Activated CD8-positive, alpha-beta memory T cell treated with anti-CD3 and anti-CD28 coated beads, Interleukin-2, amount 50 U/mL, for 24 hours (primary cell): ENCODE measurements around the gene MOK.
"Not testable (repeated sequence)": the region's sequence is repeated elsewhere in the genome, so short reads cannot be mapped to it uniquely, and the experiment has no call there.

Experiments
- DNase-seq: peaks from one replicate; pipeline ENCODE4 v3.0.0-alpha.2; 2020; ENCODE audit errors: extremely low read depth

Gene MOK

DNA sequence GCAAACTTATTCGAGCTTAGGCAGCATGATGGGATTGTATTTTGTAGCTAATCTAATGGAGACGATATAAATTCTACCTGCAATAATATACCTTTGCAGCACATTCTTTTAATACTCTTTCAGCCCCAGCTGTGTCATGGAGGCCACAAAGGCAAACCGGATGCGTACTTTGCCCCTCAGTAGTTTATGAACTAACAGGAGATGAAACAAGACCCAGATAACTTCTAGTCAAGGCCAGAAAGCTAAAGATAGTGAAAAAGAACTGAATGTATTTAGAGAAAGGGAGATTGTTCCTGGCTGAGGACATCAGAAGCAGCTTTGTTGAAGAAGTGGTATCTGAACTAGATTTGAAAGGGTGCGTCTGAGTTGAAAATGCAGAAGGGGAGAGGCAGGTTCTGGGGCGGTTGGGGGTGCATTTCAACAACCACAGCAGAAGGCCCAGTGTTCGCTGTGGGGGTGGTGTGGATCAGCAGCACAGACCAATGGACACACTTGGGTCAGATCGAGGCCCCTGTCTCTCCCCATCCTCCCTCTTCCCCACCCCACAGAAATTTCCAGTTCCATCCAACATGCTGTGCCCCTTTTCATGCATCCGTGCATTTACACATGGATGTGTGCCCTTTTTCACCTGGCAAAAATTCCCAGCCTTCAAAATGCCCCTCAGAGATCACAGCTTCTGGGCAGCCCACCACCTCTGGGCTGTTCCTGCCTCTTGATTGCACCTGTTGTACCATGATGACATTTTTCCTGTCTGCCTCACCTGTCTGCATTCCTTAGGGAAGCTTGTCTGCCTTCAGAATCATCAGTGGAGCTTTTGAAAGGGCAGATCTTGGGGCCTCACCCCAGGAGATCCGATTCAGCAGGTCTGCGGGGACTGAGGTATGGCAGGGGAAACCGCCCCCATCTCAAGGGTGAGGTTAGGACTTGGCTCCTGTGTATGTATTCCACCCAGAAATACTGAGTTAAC is 16.8 kb upstream of the MOK start:
- no peak for DNase-seq

DNA sequence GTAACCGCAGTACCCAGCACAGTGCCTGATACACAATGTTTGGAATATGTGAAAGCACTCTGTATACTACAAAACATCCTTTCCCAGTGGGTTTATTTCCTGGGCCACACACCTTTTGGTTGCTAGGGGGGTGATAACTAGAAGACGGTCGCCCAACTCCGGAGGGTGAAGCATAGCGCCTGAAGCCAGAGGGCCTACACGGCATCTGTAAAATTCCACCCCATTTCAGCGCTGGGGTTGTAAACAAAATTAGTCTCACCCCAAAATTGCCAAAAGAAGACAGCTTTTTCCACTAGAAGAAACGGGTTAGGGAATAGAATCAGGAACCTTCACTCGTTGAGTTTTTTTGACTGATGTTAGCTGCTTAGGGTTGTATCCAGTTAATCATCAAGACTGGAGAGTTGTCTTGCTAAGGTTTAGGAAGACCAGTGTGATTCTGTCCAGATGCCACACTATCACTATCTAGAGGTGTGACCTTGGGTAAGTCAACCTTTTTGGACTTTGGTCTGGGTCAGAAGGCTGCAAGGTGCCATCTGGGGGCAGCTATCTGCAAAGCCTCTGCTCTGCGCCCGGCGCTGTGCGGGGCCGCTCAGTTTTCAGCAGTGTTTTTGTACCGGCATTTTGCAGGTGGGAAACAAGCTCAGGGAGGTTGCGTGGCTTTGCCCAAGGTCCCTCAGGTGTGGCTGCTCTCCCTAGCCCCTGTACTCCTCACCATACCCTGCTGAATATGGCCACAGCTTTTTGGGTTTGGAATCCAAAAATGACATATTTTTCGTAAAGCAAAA is 15.9 kb upstream of the MOK start:
- DNase-seq: no peak

DNA sequence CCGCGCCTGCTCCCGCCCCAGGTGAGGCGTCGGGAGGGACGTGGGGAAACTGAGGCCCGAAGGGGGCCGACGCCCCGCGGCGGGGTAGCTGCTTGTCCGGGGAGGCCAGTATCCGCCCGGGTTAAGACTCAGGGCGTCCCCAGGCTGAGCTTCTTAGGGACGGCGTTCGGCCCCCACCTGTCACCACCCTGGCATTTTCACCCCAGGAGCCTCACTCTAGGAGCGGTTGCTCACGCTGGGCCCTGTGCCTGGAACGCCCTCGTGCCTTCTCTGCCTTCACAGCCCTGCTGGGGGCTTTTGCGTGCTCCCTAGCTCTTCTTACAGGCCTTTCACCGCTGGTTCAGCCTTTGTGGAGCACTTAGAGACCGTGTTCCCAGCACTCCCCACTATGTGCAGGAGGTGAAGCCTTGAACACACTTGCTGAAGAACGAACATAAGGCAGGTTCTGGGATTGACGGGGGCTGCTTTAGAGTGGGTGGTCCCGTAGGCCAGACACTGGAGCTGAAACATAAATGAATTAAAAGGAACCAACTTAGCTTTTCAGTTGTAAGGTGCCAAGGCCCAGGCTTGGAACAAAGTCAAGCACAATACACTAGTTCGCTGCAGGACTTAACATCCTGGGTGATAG is 15.2 kb upstream of the MOK start:
- DNase-seq: no peak

DNA sequence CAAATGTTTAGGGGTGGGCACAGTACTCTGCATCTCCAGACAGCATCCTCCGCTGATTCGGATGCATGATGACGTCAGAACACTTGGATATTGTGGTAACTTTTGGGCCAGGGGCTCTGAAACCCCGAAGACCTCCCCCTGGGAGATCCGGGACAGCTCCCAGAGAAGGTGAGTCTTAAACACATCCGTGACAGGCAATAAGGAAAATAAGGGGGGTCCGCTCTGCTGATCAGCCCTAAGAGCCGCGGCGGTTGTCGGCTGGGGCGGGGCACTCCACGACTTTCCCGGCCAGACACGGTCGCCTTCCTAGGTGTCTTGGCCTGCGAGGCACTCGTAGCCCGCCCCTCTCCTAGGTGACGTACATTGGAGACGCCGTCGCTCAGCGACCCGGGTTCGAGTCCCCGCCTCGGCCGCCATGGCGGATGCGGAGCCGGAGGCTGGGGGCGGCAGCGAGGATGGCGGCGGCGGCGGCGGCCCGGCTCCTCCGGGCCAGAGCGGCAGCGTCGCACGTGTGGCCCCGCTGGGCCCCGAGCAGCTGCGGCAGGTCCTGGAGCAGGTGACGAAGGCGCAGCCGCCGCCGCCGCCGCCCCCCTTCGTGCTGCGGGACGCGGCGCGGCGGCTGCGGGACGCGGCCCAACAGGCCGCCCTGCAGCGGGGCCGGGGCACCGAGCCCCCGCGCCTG is 14.5 kb upstream of the MOK start, which contains the start of gene ZNF839:
ZNF839 (plus strand) TSS at position 396 of the 682 bp plus-strand sequence; CDS start at position 416, 20 bp downstream.
- DNase-seq: peak; percentile 86

DNA sequence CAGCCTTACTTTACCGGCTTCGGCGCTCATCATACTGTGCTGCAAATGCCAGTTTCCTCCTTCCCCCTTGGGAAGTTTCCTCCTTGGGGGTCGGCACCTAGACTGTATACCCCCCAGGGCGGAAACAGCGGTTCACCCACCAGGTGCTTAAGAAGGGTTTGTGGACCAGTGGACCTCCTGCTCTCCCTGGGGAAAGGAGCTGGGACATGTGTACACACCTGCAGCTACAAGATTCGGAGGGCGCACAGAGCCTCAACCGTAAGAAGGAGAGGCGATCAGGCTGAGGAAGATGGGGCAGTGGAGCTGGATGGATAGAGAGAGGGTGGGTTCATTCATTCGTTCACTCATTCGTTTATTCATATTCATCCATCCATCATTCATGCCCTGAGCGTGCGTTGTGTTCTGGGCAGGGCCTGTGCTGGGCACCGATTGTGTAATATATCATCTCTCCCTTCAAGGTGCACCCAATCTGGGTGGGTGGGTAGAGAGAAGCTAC is 13.9 kb upstream of the MOK start:
- no peak for DNase-seq

DNA sequence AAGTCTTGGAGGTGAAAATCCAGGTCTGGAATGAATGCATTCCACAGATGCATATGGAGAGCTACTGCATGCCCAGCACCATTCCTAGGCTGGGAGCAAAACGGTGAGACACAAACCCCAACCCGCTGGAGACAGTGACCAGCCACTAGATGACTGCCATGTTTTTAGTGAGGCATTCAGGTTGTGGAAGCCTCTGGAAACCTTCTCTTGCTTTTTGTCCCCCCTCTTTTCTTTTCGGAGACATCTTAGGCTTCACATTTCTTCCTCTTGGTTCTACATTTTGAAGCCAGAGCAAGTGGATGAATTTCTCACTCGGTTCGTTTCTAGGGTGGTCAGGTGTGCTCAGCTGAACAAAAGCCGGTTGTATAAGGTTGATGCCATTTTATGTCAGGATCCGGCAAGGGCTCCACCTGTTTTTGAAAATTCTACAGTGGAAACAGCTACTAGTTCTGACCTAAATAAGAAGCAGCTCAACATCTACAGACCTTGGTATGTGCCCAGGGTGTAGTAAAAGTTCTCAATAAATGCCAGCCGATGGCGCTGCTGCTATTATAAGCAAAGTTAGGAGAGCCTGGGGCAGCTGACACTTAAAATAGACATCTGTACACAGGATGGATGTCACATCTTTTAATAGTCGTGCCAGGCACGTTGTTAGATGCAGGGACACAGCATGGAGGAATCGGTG is 12.7 kb upstream of the MOK start:
- no peak for DNase-seq

DNA sequence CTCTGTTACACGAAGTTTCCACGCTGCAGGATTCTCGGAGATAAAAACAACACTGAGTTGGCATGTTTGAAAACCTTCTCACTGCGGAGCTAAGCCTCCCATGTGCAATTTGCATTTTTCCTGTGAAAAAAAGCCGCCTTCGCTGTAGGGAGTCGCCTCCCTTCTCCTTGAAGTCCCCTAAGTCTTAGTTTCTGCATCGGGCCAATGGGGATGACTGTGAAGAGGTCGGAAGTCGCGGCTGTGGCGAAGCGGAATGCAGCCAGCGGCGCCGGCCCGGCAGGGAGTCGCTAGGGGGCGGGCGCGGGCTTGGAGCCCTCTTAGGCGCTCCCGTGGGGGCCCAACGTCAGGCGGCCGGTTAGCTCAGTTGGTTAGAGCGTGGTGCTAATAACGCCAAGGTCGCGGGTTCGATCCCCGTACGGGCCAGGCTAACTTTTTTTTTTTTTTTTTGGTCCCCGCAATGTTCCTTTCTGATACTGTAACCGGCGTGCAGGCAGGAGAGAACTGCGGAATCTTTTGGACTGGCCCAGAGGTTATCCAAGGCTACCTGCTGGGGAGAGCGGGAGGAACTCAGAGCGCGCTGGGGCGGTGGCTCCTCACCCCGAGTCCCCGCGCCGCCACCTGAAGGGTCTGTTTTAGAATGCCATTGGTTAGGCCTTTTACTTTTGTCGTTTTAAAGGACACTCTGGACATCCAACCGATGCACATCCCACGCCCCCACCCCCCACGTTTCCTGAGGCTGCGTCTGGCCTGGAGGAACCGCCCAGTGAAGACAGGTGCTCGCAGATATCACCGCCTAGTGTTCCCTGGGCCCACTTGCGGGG is 12.0 kb upstream of the MOK start:
- DNase-seq: peak; percentile 83

DNA sequence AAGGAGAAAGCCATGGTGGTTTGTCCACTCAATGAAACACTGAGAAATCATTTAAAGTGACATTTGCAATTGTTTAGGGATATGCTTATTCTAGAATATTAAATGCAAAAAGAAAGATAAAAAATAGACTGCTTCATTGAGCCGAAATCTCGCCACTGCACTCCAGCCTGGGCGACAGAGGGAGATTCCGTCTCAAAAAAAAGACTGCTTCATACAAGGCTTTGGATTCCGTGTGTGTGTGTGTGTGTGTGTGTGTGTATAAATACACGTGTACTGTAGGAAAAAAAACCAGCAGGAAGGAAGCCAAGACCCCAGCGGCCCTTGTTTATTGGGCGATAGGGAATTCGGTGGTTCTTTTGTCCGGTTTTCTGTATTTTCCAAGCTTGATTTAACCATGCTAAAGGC is 11.4 kb upstream of the MOK start:
- DNase-seq: no peak

DNA sequence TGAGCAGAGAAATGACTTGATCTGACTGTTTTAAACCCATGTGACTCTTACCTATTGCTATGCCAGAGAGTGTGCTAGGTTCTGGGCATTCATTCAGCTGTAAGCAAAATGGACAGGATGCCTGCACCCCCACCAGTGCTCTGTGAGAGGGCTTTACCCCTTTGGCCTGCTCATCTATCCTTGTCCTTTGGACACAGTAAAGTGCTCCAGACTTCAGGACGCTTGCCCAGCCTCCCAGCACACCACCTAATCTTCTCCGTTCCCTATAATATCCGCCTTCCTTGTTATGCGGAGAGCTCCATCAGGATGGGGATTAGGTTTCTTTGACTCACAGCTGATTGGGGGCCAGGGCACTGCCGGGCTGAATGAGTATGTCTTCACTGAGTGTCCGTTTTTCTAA is 10.2 kb upstream of the MOK start:
- DNase-seq: no peak

DNA sequence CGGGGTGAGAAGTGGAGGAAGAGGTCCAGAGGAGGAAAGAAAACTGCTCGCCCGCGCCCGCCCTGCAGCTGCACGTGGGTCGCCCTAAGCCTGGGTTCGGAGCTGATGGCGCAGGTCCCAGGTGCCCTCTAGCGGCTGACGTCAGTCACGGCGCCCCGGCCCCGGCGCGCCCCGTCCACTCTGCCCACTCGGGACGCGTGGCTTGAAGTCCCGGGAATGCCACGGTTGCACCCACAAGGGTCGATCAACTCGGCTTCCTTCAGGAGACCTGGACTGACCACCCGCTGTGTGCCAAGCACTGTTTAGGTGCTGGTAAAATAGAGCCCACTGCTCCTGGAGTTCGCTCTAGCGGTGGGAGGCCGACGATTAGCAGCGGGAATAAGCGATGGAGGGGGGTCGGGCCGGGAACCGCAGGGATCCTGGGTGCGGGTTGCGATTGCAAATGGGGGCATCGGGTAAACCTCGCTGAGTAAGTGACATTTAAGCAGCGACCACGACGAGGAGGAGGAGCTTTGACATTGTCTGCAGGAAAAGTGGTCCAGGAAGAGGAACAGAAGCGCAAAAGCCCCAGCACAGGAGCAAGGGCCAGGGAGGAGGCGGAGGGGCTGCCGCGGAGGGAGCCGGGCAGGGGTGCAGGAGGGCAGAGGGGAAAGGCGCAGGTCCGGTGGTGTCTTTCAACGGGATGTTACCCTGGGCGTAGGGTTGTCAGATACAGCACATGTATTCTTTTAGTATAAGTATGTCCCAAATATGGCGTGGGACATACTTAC is 9.5 kb upstream of the MOK start:
- no peak for DNase-seq

DNA sequence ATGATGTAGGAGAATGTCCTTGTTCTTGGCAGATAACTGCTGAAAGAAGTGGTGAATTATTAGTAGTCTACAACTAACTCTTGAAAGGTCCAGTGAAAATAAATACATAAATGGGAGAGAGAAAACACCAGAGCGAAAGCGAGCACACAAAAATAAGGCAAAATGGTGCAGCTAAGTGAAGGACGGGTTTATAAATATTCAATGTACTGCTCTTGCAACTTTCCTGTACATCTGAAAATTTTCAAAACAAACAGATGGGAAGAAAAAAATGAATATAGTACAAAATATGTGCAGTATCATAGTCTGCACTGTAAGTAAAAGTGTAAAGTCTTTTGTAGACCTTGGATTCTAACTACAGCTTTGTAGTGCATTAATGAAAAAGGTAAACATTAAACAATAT is 1.3 kb downstream of the MOK start:
- DNase-seq: no peak

DNA sequence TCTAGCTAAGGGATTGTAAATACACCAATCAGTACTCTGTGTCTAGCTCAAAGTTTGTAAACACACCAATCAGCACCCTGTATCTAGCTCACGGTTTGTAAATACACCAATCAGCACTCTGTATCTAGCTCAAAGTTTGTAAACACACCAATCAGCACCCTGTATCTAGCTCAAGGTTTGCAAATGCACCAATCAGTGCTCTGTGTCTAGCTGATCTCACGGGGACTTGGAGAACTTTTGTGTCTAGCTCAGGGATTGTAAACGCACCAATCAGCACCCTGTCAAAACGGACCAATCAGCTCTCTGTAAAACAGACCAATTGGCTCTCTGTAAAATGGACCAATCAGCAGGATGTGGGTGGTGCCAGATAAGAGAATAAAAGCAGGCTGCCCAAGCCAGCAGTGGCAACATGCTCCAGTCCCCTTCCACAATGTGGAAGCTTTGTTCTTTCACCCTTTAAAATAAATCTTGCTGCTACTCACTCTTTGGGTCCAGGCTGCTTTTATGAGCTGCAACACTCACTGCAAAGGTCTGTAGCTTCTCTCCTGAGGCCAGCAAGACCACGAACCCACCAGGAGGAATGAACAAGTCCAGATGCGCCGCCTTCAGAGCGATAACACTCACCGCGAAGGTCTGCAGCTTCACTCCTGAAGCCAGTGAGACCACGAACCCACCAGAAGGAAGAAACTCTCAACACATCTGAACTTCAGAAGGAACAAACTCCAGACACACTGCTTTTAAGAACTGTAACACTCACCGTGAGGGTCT is 6.5 kb downstream of the MOK start:
- DNase-seq: not testable (repeated sequence)

DNA sequence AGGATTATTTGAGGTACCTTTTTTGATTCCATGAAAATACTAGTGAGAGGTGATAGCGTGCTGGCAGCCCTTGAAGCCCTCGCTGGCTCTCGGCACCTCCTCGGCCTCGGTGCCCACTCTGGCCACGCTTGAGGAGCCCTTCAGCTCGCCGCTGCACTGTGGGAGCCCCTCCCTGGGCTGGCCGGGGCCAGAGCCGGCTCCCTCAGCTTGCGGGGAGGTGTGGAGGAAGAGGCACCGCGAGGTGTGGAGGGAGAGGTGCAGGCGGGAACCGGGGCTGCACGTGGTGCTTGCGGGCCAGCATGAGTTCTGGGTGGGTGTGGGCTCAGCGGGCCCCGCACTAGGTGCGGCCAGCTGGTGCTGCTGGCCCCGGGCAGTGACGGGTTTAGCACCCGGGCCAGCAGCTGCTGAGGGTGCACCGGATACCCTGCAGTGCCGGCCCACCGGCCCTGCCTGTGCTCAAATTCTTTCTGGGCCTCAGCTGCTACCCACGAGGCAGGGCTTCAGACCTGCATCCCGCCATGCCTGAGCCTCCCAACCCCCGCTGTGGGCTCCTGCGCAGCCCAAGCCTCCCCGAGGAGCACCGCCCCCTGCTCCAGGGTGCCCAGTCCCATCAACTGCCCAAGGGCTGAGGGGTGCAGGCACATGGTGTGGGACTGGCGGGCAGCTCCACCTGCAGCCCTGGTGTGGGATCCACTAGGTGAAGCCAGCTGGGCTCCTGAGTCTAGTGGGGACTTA is 7.4 kb downstream of the MOK start:
- no peak for DNase-seq

DNA sequence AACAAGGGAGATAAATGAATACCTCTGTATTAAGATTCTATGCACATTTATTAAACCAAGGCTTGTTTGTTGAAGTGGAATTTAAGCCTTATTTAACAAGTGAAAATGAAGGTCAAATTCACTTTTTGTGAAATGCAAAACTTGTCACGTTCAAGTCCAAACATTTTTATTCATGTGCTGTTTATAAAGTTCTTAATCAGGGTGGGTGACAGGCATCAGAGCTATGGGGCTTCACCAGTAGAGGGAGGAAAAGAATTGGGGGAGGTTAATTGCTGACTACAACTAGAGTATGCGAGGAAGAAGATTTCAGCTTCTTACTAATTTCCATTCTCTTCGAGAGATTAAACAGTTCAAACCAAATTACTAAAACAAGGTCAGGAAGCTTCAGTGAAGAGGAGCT is 9.7 kb downstream of the MOK start:
- DNase-seq: no peak

DNA sequence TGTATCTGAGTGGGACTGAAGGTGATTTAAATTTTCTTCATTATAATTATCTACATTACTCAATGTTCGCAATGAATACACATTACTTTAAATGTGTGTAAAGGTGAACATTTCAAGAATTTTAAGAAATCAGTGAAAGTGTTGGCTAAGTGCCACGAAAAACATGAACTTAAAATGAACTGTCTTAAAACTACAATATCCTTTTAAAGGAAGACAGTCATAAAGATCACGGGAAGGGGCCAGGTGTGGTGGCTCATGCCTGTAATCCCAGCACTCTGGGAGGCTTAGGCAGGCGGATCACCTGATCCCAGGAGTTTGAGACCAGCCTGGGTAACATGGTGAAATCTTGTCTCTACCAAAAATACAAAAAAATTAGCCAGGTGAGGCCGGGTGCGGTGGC is 11.2 kb downstream of the MOK start:
- no peak for DNase-seq

DNA sequence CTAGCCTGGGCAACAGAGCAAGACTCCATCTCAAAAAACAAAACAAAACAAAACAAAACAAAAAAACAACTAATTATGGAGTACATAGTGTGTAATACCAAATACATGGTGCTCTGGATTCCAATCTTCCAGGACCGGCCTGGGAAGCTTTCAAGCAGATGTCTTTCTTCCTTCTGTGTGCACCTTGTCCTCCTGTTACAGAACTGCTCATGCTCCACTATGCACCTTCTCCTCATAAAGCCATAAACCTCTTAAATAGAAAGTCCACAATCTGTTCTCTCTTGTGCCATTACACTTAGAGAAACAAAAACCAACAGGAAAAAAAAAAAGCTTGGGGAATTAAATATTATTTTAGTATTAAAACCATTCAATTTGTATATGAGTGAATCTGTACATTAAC is 12.5 kb downstream of the MOK start:
- DNase-seq: no peak

DNA sequence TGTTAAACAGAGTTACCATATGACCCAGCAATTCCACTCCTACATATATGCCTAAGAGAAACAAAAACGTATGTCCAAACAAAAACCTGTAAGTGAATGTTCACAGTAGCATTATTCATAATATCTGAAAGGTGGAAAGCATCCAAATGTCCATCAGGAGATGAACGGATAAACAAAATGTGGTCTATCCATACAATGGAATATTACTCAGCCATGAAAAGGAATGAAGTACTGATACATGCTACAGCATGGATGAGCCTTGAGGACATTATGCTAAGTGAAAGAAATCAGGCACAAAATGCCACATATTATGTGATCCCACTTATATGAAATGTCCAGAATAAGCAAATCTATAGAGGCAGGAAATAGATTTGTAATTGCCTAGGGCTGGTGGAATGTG is 16.8 kb downstream of the MOK start:
- DNase-seq: no peak

DNA sequence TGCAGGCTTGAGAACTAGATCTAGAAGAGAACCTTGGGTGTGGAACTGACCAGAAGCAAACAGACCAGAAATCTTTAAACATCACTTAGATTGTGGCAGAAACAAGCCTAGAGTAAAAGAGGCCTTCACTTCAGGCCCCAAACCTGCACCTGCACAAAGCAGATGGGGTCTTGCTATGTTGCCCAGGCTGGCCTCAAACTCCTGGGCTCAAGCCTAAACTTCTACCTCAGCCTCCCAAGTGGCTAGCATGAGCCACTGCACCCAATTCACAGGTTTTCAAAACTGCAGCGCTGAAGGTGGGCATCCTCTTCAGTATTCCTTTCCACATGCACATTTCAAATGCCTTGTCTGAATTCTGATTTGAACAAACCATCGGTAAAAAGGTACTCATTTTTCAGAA is 19.9 kb downstream of the MOK start:
- DNase-seq: no peak
